ENCODE data around the gene BRD1.

The BRD1 gene

GRCh38 chr22:49869086-49869830 is 41.6 kb upstream of the BRD1 start:
- H3K4me1 ChIP-seq (ENCODE audit: control insufficient read depth in 1 of 2, insufficient read depth in 1 of 2, low read depth in 1 of 2, low read length in 1 of 2), result no peaks in the 10 kb centered on the region
- TF ChIP-seq CTCF (IDR thresholded peaks at IDR 0.05), result no peak
- no peaks in the 10 kb centered on the region for H3K27me3 ChIP-seq
- no peak overlapping the region for H3K27ac ChIP-seq
- H3K4me3 ChIP-seq (ENCODE audit: low read depth in 1 of 2, low read length in 1 of 2), result no peak overlapping the region
- H3K9me3 ChIP-seq, result no peaks in the 10 kb centered on the region
- no peaks in the 10 kb centered on the region for H3K36me3 ChIP-seq

- Histone ChIP-seq H3K27ac (no peak overlapping the region), H3K9me3 (no peaks in the 10 kb centered on the region), H3K4me3 (ENCODE audit: low read depth in 1 of 2, low read length in 1 of 2) (no peak overlapping the region), H3K4me1 (ENCODE audit: control insufficient read depth in 1 of 2, insufficient read depth in 1 of 2, low read depth in 1 of 2, low read length in 1 of 2) (peaks cover 4 to 5% of the 10 kb centered on the region in 2 experiments), H3K36me3 (no peaks in the 10 kb centered on the region), H3K27me3 (no peaks in the 10 kb centered on the region)
- TF ChIP-seq CTCF (IDR thresholded peaks at IDR 0.05), result no peak
Measured at GRCh38 chr22:49867303-49868265, 39.9 kb upstream of the BRD1 start.

GRCh38 chr22:49866646-49867045 is 39.0 kb upstream of the BRD1 start:
- no peak for TF ChIP-seq CTCF (IDR thresholded peaks at IDR 0.05)
- Histone ChIP-seq H3K27ac (no peak overlapping the region), H3K27me3 (no peaks in the 10 kb centered on the region), H3K9me3 (no peaks in the 10 kb centered on the region), H3K36me3 (no peaks in the 10 kb centered on the region), H3K4me1 (ENCODE audit: control insufficient read depth in 1 of 2, insufficient read depth in 1 of 2, low read depth in 1 of 2, low read length in 1 of 2) (peaks cover 9 to 13% of the 10 kb centered on the region in 2 experiments), H3K4me3 (ENCODE audit: low read depth in 1 of 2, low read length in 1 of 2) (no peak overlapping the region)

GRCh38 chr22:49866134-49866533 is 38.5 kb upstream of the BRD1 start:
- no peaks in the 10 kb centered on the region for H3K9me3 ChIP-seq
- no peak for TF ChIP-seq CTCF (IDR thresholded peaks at IDR 0.05)
- H3K4me1 ChIP-seq (ENCODE audit: control insufficient read depth in 1 of 2, insufficient read depth in 1 of 2, low read depth in 1 of 2, low read length in 1 of 2), result peaks cover 9 to 14% of the 10 kb centered on the region in 2 experiments
- no peaks in the 10 kb centered on the region for H3K27me3 ChIP-seq
- H3K36me3 ChIP-seq, result no peaks in the 10 kb centered on the region
- H3K4me3 ChIP-seq (ENCODE audit: low read depth in 1 of 2, low read length in 1 of 2), result no peak overlapping the region
- H3K27ac ChIP-seq, result no peak overlapping the region

GRCh38 chr22:49865156-49865555 is 37.5 kb upstream of the BRD1 start:
- peaks cover 9 to 14% of the 10 kb centered on the region in 2 experiments for H3K4me1 ChIP-seq (ENCODE audit: control insufficient read depth in 1 of 2, insufficient read depth in 1 of 2, low read depth in 1 of 2, low read length in 1 of 2)
- no peak overlapping the region for H3K4me3 ChIP-seq (ENCODE audit: low read depth in 1 of 2, low read length in 1 of 2)
- H3K27me3 ChIP-seq, result no peaks in the 10 kb centered on the region
- no peak for TF ChIP-seq CTCF (IDR thresholded peaks at IDR 0.05)
- no peaks in the 10 kb centered on the region for H3K36me3 ChIP-seq
- H3K27ac ChIP-seq, result no peak overlapping the region
- H3K9me3 ChIP-seq, result no peaks in the 10 kb centered on the region
